Breast epithelium (tissue), 4 donors: ENCODE results near the gene UGT1A8. TPM values are rescaled to one million over a fixed set of nuclear protein-coding genes. Genes with fewer than 3 reads are reported as not detected.
"Not testable (repeated sequence)": the region's sequence is repeated elsewhere in the genome, so short reads cannot be mapped to it uniquely, and the experiment has no call there.

Experiments used
- DNase-seq, 2 donors: peaks; one replicate each; pipeline ENCODE4 v3.0.0-alpha.2; 2019; ENCODE audit warnings: low spot score in 2 of 2
- H3K27ac ChIP-seq, 2 donors: fragments of 200-600 bp; sonication (generic) in 1 of 2; one replicate each; pipeline ENCODE4 v1.5.1; 2016 to 2019; ENCODE audit warnings: mild to moderate bottlenecking in 1 of 2
- H3K27me3 ChIP-seq, 2 donors: fragments of 200-600 bp; sonication (generic) in 1 of 2; one replicate each; pipeline versions ENCODE4 v1.5.1 to v1.6.0; 2017 to 2019; ENCODE audit warnings: control low read depth in 1 of 2, mild to moderate bottlenecking in 1 of 2
- H3K36me3 ChIP-seq: fragments of 200-600 bp; one replicate; pipeline ENCODE4 v1.5.1; 2019
- H3K4me1 ChIP-seq, 2 donors: fragments of 200-600 bp; sonication (generic); one replicate each; pipeline ENCODE4 v1.5.1; 2016 to 2019; ENCODE audit warnings: control low read depth in 1 of 2
- H3K4me3 ChIP-seq, 3 donors: fragments of 200-600 bp; sonication (generic); 1 replicate in 2 of 3; 2 replicates in 1 of 3; pipeline ENCODE4 v1.5.1; 2016 to 2019; ENCODE audit warnings: mild to moderate bottlenecking in 3 of 3, moderate library complexity in 2 of 3
- H3K9me3 ChIP-seq, 2 donors: fragments of 200-600 bp; sonication (generic) in 1 of 2; one replicate each; pipeline ENCODE4 v1.5.1; 2016 to 2019; ENCODE audit warnings: control low read depth in 1 of 2
- CTCF ChIP-seq, 3 donors: fragments of 450-650 bp; IDR thresholded peaks; one replicate each; pipeline ENCODE4 v1.5.1; 2016 to 2017; ENCODE audit warnings: antibody characterized with exemption in 3 of 3, mild to moderate bottlenecking in 3 of 3, moderate library complexity in 3 of 3
- POLR2A ChIP-seq: fragments of 450-650 bp; IDR thresholded peaks from one replicate; pipeline ENCODE4 v1.6.1; 2016; ENCODE audit warnings: antibody characterized with exemption, mild to moderate bottlenecking, moderate library complexity
- POLR2AphosphoS5 ChIP-seq, 3 donors: sonication (generic); formaldehyde crosslinking; IDR thresholded peaks; one replicate each; pipeline ENCODE4 v1.6.1; 2017; ENCODE audit warnings: antibody characterized with exemption in 3 of 3
- intact Hi-C: fragments of 100-400 bp; cut with DNase I; formaldehyde crosslinking; loops from one replicate; pipeline ENCODE4 v1.15.1; 2023; ENCODE audit warnings: low total_unique reads
- total RNA-seq, 3 donors: library from RNA; depleted of rRNA; stranded (reverse); fragments of >200 nt; gene quantifications; one replicate each; pipeline ENCODE4 v1.1.0, GENCODE V29; 2016

UGT1A8 gene
- total RNA-seq, 3 donors from 2014 or later, result not detected

GRCh38 chr2:233602076-233602475, 15.4 kb upstream of the UGT1A8 start:
- intact Hi-C loops, result no loop called here
- Histone ChIP-seq H3K36me3 (no peaks in the 10 kb centered on the region), H3K4me3 (no peak overlapping the region), H3K4me1 (no peaks in the 10 kb centered on the region), H3K9me3 (no peaks in the 10 kb centered on the region), H3K27me3 (no peaks in the 10 kb centered on the region), H3K27ac (no peak overlapping the region)
- no peak for DNase-seq
- no peak for TF ChIP-seq CTCF (IDR thresholded peaks at IDR 0.05)
- TF ChIP-seq POLR2A, result no peak
- no peak for TF ChIP-seq POLR2AphosphoS5 (IDR thresholded peaks at IDR 0.05)

- Histone ChIP-seq H3K36me3 (no peaks in the 10 kb centered on the region), H3K27ac (no peak overlapping the region), H3K4me3 (no peak overlapping the region), H3K9me3 (no peaks in the 10 kb centered on the region), H3K4me1 (no peaks in the 10 kb centered on the region), H3K27me3 (no peaks in the 10 kb centered on the region)
- TF ChIP-seq CTCF (IDR thresholded peaks at IDR 0.05), result no peak
- TF ChIP-seq POLR2AphosphoS5 (IDR thresholded peaks at IDR 0.05), result no peak
- TF ChIP-seq POLR2A, result no peak
- DNase-seq, result no peak
- intact Hi-C loops, result no loop called here
Measured at GRCh38 chr2:233603520-233603919, 13.9 kb upstream of the UGT1A8 start.

- no peaks in the 10 kb centered on the region for H3K9me3 ChIP-seq
- intact Hi-C loops, result no loop called here
- H3K4me1 ChIP-seq, result no peaks in the 10 kb centered on the region
- H3K27me3 ChIP-seq, result no peaks in the 10 kb centered on the region
- no peak overlapping the region for H3K4me3 ChIP-seq
- H3K27ac ChIP-seq, result no peak overlapping the region
- DNase-seq, result no peak
- no peaks in the 10 kb centered on the region for H3K36me3 ChIP-seq
- no peak for TF ChIP-seq CTCF (IDR thresholded peaks at IDR 0.05)
Measured at GRCh38 chr2:233604826-233605225, 12.6 kb upstream of the UGT1A8 start.

- no peak for TF ChIP-seq POLR2AphosphoS5 (IDR thresholded peaks at IDR 0.05)
- TF ChIP-seq CTCF (IDR thresholded peaks at IDR 0.05), result no peak
- TF ChIP-seq POLR2A, result no peak
- H3K4me3 ChIP-seq, result no peak overlapping the region
Measured at GRCh38 chr2:233605680-233606079, 11.8 kb upstream of the UGT1A8 start.

GRCh38 chr2:233611284-233611683, 6.1 kb upstream of the UGT1A8 start:
- Histone ChIP-seq H3K27me3 (no peaks in the 10 kb centered on the region), H3K4me1 (no peaks in the 10 kb centered on the region), H3K4me3 (no peak overlapping the region), H3K9me3 (peaks cover 5 to 19% of the 10 kb centered on the region in 2 donors), H3K36me3 (no peaks in the 10 kb centered on the region), H3K27ac (no peak overlapping the region)
- no peak for DNase-seq
- TF ChIP-seq POLR2AphosphoS5 (IDR thresholded peaks at IDR 0.05), result no peak
- intact Hi-C loops, result no loop called here

More at GRCh38 chr2:233605680-233606079, 11.8 kb upstream of the UGT1A8 start:
- Histone ChIP-seq H3K9me3 (peaks cover 0 to 4% of the 10 kb centered on the region in 2 donors), H3K27me3 (no peaks in the 10 kb centered on the region), H3K36me3 (no peaks in the 10 kb centered on the region), H3K4me1 (no peaks in the 10 kb centered on the region), H3K27ac (no peak overlapping the region)
- no peak for DNase-seq
- intact Hi-C loops, result no loop called here

GRCh38 chr2:233620204-233620603, 2.8 kb downstream of the UGT1A8 start:
- intact Hi-C loops, result no loop called here
- Histone ChIP-seq H3K4me1 (no peaks in the 10 kb centered on the region), H3K27ac (no peak overlapping the region), H3K27me3 (no peaks in the 10 kb centered on the region), H3K4me3 (no peak overlapping the region), H3K9me3 (no peaks in the 10 kb centered on the region), H3K36me3 (no peaks in the 10 kb centered on the region)
- no peak for DNase-seq
- TF ChIP-seq POLR2A (no peak), CTCF (IDR thresholded peaks at IDR 0.05) (no peak)

- intact Hi-C loops, H3K27ac ChIP-seq, H3K27me3 ChIP-seq, H3K4me1 ChIP-seq, H3K4me3 ChIP-seq, H3K36me3 ChIP-seq, DNase-seq, H3K9me3 ChIP-seq: not testable (repeated sequence)
Measured at GRCh38 chr2:233621863-233622262, 4.4 kb downstream of the UGT1A8 start.
